Measurements from ENCODE around the gene OR6B1. TPM values are rescaled to one million over a fixed set of nuclear protein-coding genes. Genes with fewer than 3 reads are reported as not detected.

OR6B1 gene
- total RNA-seq, 4 donors from 2014 or later: not detected

- TF ChIP-seq, protein P1, sequence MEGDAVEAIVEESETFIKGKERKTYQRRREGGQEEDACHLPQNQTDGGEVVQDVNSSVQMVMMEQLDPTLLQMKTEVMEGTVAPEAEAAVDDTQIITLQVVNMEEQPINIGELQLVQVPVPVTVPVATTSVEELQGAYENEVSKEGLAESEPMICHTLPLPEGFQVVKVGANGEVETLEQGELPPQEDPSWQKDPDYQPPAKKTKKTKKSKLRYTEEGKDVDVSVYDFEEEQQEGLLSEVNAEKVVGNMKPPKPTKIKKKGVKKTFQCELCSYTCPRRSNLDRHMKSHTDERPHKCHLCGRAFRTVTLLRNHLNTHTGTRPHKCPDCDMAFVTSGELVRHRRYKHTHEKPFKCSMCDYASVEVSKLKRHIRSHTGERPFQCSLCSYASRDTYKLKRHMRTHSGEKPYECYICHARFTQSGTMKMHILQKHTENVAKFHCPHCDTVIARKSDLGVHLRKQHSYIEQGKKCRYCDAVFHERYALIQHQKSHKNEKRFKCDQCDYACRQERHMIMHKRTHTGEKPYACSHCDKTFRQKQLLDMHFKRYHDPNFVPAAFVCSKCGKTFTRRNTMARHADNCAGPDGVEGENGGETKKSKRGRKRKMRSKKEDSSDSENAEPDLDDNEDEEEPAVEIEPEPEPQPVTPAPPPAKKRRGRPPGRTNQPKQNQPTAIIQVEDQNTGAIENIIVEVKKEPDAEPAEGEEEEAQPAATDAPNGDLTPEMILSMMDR (IDR thresholded peaks at IDR 0.05): no peak
- no peak for TF ChIP-seq POLR2A (IDR thresholded peaks at IDR 0.05)
- H3K9me3 ChIP-seq: no peaks in the 10 kb centered on the region
- no peak overlapping the region for H3K27ac ChIP-seq
- H3K36me3 ChIP-seq: no peaks in the 10 kb centered on the region
- H3K4me1 ChIP-seq: no peaks in the 10 kb centered on the region
- DNase-seq: no peak
- H3K27me3 ChIP-seq: no peaks in the 10 kb centered on the region
- no peak overlapping the region for H3K4me3 ChIP-seq
Observed at GRCh38 chr7:143987513-143987912, 12.6 kb upstream of the OR6B1 start.

GRCh38 chr7:143988976-143989745 lies 11.0 kb upstream of the OR6B1 start:
- DNase-seq: no peak
- H3K36me3 ChIP-seq: no peaks in the 10 kb centered on the region
- no peaks in the 10 kb centered on the region for H3K4me1 ChIP-seq
- no peak overlapping the region for H3K4me3 ChIP-seq
- H3K9me3 ChIP-seq: no peaks in the 10 kb centered on the region
- no peak overlapping the region for H3K27ac ChIP-seq
- TF ChIP-seq, protein P1 (IDR thresholded peaks at IDR 0.05): no peak
- TF ChIP-seq POLR2A (IDR thresholded peaks at IDR 0.05): no peak
- H3K27me3 ChIP-seq: no peaks in the 10 kb centered on the region

- H3K36me3 ChIP-seq: no peaks in the 10 kb centered on the region
- no peak for TF ChIP-seq POLR2A (IDR thresholded peaks at IDR 0.05)
- TF ChIP-seq, protein P1 (IDR thresholded peaks at IDR 0.05): no peak
- no peak overlapping the region for H3K4me3 ChIP-seq
- H3K9me3 ChIP-seq: no peaks in the 10 kb centered on the region
- H3K27ac ChIP-seq: no peak overlapping the region
- no peak for DNase-seq
- H3K4me1 ChIP-seq: no peaks in the 10 kb centered on the region
- H3K27me3 ChIP-seq: no peaks in the 10 kb centered on the region
Observed at GRCh38 chr7:143992670-143993069, 7.5 kb upstream of the OR6B1 start.

DNA sequence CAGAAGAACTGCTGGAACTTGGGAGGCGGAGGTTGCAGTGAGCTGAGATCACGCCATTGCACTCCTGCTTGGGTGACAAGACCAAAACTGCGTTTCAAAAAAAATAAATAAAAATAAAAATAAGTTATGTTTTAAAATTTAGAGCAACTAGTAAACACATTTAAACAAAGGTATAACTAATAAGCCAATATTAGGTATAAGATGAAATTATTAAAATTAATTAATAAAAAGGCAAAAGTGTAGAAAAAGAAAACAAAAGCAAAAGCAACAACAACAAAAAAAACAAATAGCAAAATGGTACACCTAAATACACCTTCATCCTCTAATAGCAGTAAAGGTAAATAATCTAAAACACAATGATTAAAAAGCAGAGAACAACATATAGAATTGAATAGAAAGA lies 6.2 kb upstream of the OR6B1 start:
- H3K27ac ChIP-seq: no peak overlapping the region
- H3K36me3 ChIP-seq: no peaks in the 10 kb centered on the region
- H3K27me3 ChIP-seq: no peaks in the 10 kb centered on the region
- no peaks in the 10 kb centered on the region for H3K4me1 ChIP-seq
- no peaks in the 10 kb centered on the region for H3K9me3 ChIP-seq
- TF ChIP-seq, protein P1 (IDR thresholded peaks at IDR 0.05): no peak
- no peak overlapping the region for H3K4me3 ChIP-seq
- no peak for DNase-seq

GRCh38 chr7:144001543-144001942 lies 1.4 kb downstream of the OR6B1 start:
- TF ChIP-seq, protein P1 (IDR thresholded peaks at IDR 0.05): no peak
- no peak for TF ChIP-seq POLR2A (IDR thresholded peaks at IDR 0.05)

More at GRCh38 chr7:144001543-144001942, 1.4 kb downstream of the OR6B1 start:
- Histone ChIP-seq H3K9me3 (no peaks in the 10 kb centered on the region), H3K36me3 (no peaks in the 10 kb centered on the region), H3K4me3 (no peak overlapping the region), H3K27me3 (no peaks in the 10 kb centered on the region), H3K27ac (no peak overlapping the region), H3K4me1 (no peaks in the 10 kb centered on the region)
- DNase-seq: no peak

Data from Peyer's patch (tissue), 4 donors.